ENCODE data around the gene KDM6B.

The KDM6B gene

GRCh38 chr17:7882629-7883028 is 48.6 kb downstream of the KDM6B start:
- peak in 1 of 2 experiments; percentile 15 for DNase-seq

Measured in NCI-H2081 (cell line).